ENCODE data around the gene ZNF19. TPM values are rescaled to one million over a fixed set of nuclear protein-coding genes. Genes with fewer than 3 reads are reported as not detected.

Gene ZNF19
- total and polyA plus RNA-seq, 2 of the 8 experiments (the other 6 are each of a cell fraction or from before 2014, with no cell fraction given) = 1.5 to 3.5 TPM

DNA sequence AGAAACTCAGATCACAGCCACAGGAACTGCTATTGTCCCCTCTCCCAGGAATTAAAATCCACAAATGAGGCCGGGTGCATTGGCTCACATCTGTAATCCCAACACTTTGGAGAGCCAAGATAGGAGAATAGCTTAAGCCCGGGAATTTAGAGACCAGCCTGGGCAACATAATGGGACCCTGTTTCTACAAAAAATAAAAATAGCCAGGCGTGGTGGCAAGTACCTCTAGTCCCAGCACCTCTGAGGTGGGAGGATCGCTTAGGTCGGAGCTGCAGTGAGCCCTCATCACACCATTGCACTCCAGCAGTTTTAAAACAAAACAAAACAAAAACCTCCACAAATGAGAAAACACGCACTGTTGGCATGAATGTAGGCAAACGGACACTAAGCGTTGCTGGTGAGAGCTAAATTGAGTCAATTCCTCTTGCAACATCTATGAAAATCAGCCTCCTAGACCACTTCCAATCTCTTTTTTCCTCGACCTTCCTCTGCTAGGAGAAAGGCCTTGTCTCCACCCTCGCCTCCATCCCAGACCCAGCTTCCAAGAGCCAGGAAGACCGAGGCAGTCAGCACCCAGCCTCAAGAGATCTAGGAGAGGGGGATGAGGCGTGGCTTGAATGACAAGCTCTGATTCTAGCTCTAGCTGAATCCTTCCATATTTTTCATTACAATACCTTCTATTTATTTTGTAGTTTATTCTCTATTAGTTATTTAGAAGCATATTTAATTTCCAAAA is 62.1 kb downstream of the ZNF19 start:
- Histone ChIP-seq H4K5ac (ENCODE audit: insufficient read length, low read depth, low read length) (no peak overlapping the region), H3K4me1 (replicated peaks in 1 of 4; ENCODE audit: control insufficient read depth in 3 of 4, insufficient read depth in 4 of 4, low read length in 3 of 4) (peaks cover 0 to 5% (median 3%) of the 10 kb centered on the region in 4 experiments; a peak in 5 of 7 replicates), H3K23ac (ENCODE audit: insufficient read length) (no peak overlapping the region), H3K36me3 (ENCODE audit: control insufficient read depth in 2 of 4, insufficient read depth in 4 of 4, low read length in 3 of 4) (no peaks in the 10 kb centered on the region; a peak in 2 of 8 replicates), H2BK20ac (ENCODE audit: low read length) (no peak overlapping the region), H4K20me1 (replicated peaks in 1 of 2; ENCODE audit: control insufficient read depth in 1 of 2, insufficient read depth in 2 of 2, low read length in 2 of 2) (no peaks in the 10 kb centered on the region), H3K18ac (ENCODE audit: extremely low read depth, low read length) (no peak overlapping the region), H2AFZ (ENCODE audit: low read length) (0 out of 2 replicates have a peak overlapping the region, but pooled peaks have one; percentile 26), H3K27me3 (replicated peaks in 1 of 4; ENCODE audit: control insufficient read depth in 3 of 4, extremely low read depth in 1 of 4, insufficient read depth in 3 of 4, low read length in 3 of 4) (peaks cover 0 to 13% (median 6%) of the 10 kb centered on the region in 4 experiments; a peak in 4 of 7 replicates), H3K4me2 (ENCODE audit: insufficient read depth in 1 of 2, low read depth in 2 of 2, low read length in 2 of 2) (peak overlapping the region; percentile 82; a peak in 3 of 4 replicates), H3K9me3 (ENCODE audit: insufficient read depth in 2 of 2, low read depth in 1 of 2, low read length in 1 of 2) (no peaks in the 10 kb centered on the region), H3K4me3 (ENCODE audit: extremely low read depth in 1 of 4, insufficient read depth in 2 of 4, low read depth in 3 of 4, low read length in 4 of 4) (peak overlapping the region in 1 of 4 experiments; percentile 7; a peak in 1 of 8 replicates), H2BK5ac (ENCODE audit: low read depth, low read length) (no peak overlapping the region), H4K8ac (ENCODE audit: extremely low read depth, insufficient read depth, low read length) (no peak overlapping the region), H3K9ac (replicated peaks in 1 of 4; ENCODE audit: extremely low read depth in 1 of 4, low read depth in 3 of 4, low read length in 3 of 4) (no peak overlapping the region), H4K91ac (replicated peaks; ENCODE audit: insufficient read length, low read length) (no peak overlapping the region), H2BK120ac (replicated peaks; ENCODE audit: low read depth, low read length) (no peak overlapping the region), H3K23me2 (ENCODE audit: low read depth, low read length) (peaks cover 5% of the 10 kb centered on the region; the same call in 1 of the 2 replicates), H2AK5ac (ENCODE audit: low read depth, low read length) (no peak overlapping the region), H3K56ac (replicated peaks; ENCODE audit: insufficient read length, low read depth, low read length) (no peak overlapping the region), H3K14ac (ENCODE audit: insufficient read length) (no peak overlapping the region), H3K79me1 (ENCODE audit: low read depth, low read length) (no peaks in the 10 kb centered on the region), H3K4ac (replicated peaks; ENCODE audit: insufficient read length, low read depth, low read length) (no peak overlapping the region), H3K27ac (ENCODE audit: low read depth, low read length) (no peak overlapping the region), H3K79me2 (ENCODE audit: control insufficient read depth in 1 of 2, insufficient read depth in 2 of 2, low read length in 2 of 2) (no peaks in the 10 kb centered on the region), H2BK12ac (ENCODE audit: low read depth, low read length) (no peak overlapping the region), H2BK15ac (ENCODE audit: low read length) (no peak overlapping the region)
- no peak for DNase-seq (ENCODE audit: low read depth in 1 of 2, low spot score in 2 of 2)
- TF ChIP-seq MAFK (IDR thresholded peaks at IDR 0.05; ENCODE audit: low read depth, low read length) (no peak), SIN3A (conservative IDR thresholded peaks at IDR 0.05 in 1 of 2, IDR thresholded peaks at IDR 0.05 in 1 of 2; ENCODE audit: low read depth in 1 of 2, low read length in 2 of 2) (no peak), BACH1 (IDR thresholded peaks at IDR 0.05; ENCODE audit: low read length) (no peak), CBX5 (IDR thresholded peaks at IDR 0.05; ENCODE audit: low read depth, low read length) (no peak), ATF3 (IDR thresholded peaks at IDR 0.05; ENCODE audit: insufficient read depth, low read depth, low read length) (no peak), ASH2L (IDR thresholded peaks at IDR 0.05; ENCODE audit: low read length) (no peak)
- TF ChIP-seq, protein P1, sequence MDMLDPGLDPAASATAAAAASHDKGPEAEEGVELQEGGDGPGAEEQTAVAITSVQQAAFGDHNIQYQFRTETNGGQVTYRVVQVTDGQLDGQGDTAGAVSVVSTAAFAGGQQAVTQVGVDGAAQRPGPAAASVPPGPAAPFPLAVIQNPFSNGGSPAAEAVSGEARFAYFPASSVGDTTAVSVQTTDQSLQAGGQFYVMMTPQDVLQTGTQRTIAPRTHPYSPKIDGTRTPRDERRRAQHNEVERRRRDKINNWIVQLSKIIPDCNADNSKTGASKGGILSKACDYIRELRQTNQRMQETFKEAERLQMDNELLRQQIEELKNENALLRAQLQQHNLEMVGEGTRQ (IDR thresholded peaks at IDR 0.05; ENCODE audit: low read length) = no peak
- TF ChIP-seq, protein P2, sequence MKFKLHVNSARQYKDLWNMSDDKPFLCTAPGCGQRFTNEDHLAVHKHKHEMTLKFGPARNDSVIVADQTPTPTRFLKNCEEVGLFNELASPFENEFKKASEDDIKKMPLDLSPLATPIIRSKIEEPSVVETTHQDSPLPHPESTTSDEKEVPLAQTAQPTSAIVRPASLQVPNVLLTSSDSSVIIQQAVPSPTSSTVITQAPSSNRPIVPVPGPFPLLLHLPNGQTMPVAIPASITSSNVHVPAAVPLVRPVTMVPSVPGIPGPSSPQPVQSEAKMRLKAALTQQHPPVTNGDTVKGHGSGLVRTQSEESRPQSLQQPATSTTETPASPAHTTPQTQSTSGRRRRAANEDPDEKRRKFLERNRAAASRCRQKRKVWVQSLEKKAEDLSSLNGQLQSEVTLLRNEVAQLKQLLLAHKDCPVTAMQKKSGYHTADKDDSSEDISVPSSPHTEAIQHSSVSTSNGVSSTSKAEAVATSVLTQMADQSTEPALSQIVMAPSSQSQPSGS (IDR thresholded peaks at IDR 0.05; ENCODE audit: low read length) = 0 out of 2 replicates have a peak, but pooled peaks have one; percentile 7
- FAIRE-seq = peak; percentile 66
- ChIA-PET POLR2A (ENCODE audit: partially characterized antibody) (interaction anchor here (1.2 to 1.5 kb wide), 4 partner anchors 7 to 178 kb away, joined by 3 to 4 read pairs (median 4); no protein-coding TSS in a partner anchor), CTCF (ENCODE audit: partially characterized antibody) (interaction anchor here (0.7 to 7.8 kb wide), 6 partner anchors 10 to 184 kb away, joined by 3 to 99 read pairs (median 6); no protein-coding TSS in a partner anchor)
- 66% methylated on average over 12 of the region's 12 CpGs; no CpG with 5 or more reads in 1 of the 2 experiments for WGBS, 2 experiments (ENCODE audit: extremely low coverage in 1 of 2, insufficient coverage in 1 of 2, insufficient read length in 1 of 2, insufficient replicate concordance in 2 of 2, low coverage in 1 of 2, low lambda C conversion rate in 2 of 2, missing lambda C conversion rate in 1 of 2)

All from H1 (cell line).